ENCODE measurements around the gene KCNA2. TPM values are rescaled to one million over a fixed set of nuclear protein-coding genes. Genes with fewer than 3 reads are reported as not detected.

Gene KCNA2
- polyA plus RNA-seq, 1 experiment = not detected

GRCh38 chr1:110584045-110584444 lies 22.1 kb downstream of the KCNA2 start:
- CTCF ChIA-PET = no interaction called here
- TF ChIP-seq, protein P1, sequence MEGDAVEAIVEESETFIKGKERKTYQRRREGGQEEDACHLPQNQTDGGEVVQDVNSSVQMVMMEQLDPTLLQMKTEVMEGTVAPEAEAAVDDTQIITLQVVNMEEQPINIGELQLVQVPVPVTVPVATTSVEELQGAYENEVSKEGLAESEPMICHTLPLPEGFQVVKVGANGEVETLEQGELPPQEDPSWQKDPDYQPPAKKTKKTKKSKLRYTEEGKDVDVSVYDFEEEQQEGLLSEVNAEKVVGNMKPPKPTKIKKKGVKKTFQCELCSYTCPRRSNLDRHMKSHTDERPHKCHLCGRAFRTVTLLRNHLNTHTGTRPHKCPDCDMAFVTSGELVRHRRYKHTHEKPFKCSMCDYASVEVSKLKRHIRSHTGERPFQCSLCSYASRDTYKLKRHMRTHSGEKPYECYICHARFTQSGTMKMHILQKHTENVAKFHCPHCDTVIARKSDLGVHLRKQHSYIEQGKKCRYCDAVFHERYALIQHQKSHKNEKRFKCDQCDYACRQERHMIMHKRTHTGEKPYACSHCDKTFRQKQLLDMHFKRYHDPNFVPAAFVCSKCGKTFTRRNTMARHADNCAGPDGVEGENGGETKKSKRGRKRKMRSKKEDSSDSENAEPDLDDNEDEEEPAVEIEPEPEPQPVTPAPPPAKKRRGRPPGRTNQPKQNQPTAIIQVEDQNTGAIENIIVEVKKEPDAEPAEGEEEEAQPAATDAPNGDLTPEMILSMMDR (IDR thresholded peaks at IDR 0.05; ENCODE audit: low read depth, low read length) = no peak
- no peak overlapping the region for H3K27ac ChIP-seq (ENCODE audit: low read depth, low read length)
- H3K27me3 ChIP-seq (ENCODE audit: control insufficient read depth, insufficient read depth, low read length) = no peaks in the 10 kb centered on the region
- POLR2A ChIA-PET = no interaction called here
- DNase-seq (ENCODE audit: low read depth, low spot score) = no peak
- no peak overlapping the region for H3K4me3 ChIP-seq (ENCODE audit: low read depth, low read length)
- H3K9me3 ChIP-seq (ENCODE audit: control insufficient read depth, insufficient read depth, low read length) = no peaks in the 10 kb centered on the region

DNA sequence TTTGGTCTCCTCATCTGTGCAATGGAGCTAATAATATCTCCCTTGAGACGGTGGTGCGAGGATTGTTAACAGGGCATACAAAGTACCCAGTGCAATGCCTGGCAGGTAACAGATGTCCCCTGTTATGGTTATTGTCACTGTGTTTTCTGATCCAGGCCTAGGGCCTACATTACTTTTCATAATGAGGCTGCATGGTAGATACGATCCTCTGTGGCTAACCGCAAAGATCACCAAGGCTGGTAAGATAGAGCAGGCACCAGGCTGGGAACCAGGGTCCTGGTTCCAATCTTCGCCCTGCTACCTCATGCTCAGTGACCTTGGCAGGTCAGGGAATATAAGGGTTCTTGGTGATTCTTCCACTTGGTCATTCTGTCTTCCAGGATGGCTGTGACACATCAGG lies 22.7 kb downstream of the KCNA2 start:
- ChIA-PET CTCF (no interaction called here), POLR2A (no interaction called here)
- TF ChIP-seq, protein P1 (IDR thresholded peaks at IDR 0.05; ENCODE audit: low read depth, low read length) = no peak
- Histone ChIP-seq H3K4me3 (ENCODE audit: low read depth, low read length) (no peak overlapping the region), H3K9me3 (ENCODE audit: control insufficient read depth, insufficient read depth, low read length) (no peaks in the 10 kb centered on the region), H3K27me3 (ENCODE audit: control insufficient read depth, insufficient read depth, low read length) (no peaks in the 10 kb centered on the region), H3K27ac (ENCODE audit: low read depth, low read length) (no peak overlapping the region)
- DNase-seq (ENCODE audit: low read depth, low spot score) = no peak

DNA sequence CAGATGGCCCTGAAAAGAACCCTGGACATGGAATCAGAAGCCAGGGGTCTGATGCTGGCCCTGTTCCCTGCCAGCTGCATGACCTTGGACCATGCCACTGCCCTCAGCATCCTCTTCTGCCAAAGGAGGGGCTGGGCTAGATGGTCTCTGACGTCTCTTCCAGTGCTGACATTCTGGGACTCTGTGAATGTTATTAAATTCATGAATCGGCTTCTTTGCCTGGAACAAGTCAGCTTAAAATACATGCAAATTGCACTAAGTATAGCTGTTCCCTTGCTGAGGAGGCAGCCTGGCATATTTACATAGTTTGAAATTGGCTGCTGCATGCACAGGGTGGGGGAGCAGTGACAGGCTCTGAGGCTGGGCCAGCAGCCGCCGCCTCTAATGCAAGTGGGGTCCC lies 23.8 kb downstream of the KCNA2 start:
- DNase-seq (ENCODE audit: low read depth, low spot score) = no peak
- TF ChIP-seq, protein P1 (IDR thresholded peaks at IDR 0.05; ENCODE audit: low read depth, low read length) = no peak
- H3K27me3 ChIP-seq (ENCODE audit: control insufficient read depth, insufficient read depth, low read length) = no peaks in the 10 kb centered on the region
- H3K27ac ChIP-seq (ENCODE audit: low read depth, low read length) = no peak overlapping the region
- no peak overlapping the region for H3K4me3 ChIP-seq (ENCODE audit: low read depth, low read length)
- no peaks in the 10 kb centered on the region for H3K9me3 ChIP-seq (ENCODE audit: control insufficient read depth, insufficient read depth, low read length)
- POLR2A ChIA-PET = interaction anchor here (0.8 kb wide), 1 partner anchor 69 kb away, joined by 3 read pairs; no protein-coding TSS in a partner anchor
- CTCF ChIA-PET = no interaction called here

DNA sequence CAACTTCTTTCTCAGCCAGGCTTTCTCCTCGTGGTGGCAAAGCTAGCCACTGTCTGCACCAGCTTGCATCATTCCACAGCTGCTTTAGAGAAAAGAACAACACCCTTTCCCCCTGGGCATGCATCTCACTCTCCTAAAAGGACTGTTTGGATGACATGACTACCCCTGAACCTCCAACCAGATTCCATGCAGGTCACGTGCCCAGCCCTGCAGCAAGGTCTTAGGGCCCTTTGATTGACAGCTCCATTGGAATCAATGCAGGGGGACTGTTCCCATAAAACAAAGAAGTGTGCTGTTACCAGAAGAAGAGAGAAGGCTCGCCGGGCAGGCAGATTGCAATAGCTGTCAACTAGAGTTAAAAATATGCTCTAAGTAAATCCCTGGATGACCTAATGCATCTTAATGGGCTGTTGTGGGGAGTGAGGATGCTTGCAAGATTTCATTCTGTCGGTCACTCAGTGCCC lies 24.4 kb downstream of the KCNA2 start:
- ChIA-PET CTCF (no interaction called here), POLR2A (no interaction called here)
- Histone ChIP-seq H3K27me3 (ENCODE audit: control insufficient read depth, insufficient read depth, low read length) (no peaks in the 10 kb centered on the region), H3K27ac (ENCODE audit: low read depth, low read length) (no peak overlapping the region), H3K9me3 (ENCODE audit: control insufficient read depth, insufficient read depth, low read length) (no peaks in the 10 kb centered on the region), H3K4me3 (ENCODE audit: low read depth, low read length) (no peak overlapping the region)
- no peak for DNase-seq (ENCODE audit: low read depth, low spot score)
- TF ChIP-seq, protein P1 (IDR thresholded peaks at IDR 0.05; ENCODE audit: low read depth, low read length) = no peak

GRCh38 chr1:110580244-110580643 lies 25.9 kb downstream of the KCNA2 start:
- POLR2A ChIA-PET = no interaction called here
- no peak overlapping the region for H3K27ac ChIP-seq (ENCODE audit: low read depth, low read length)
- H3K27me3 ChIP-seq (ENCODE audit: control insufficient read depth, insufficient read depth, low read length) = no peaks in the 10 kb centered on the region
- CTCF ChIA-PET = no interaction called here
- no peaks in the 10 kb centered on the region for H3K9me3 ChIP-seq (ENCODE audit: control insufficient read depth, insufficient read depth, low read length)
- no peak overlapping the region for H3K4me3 ChIP-seq (ENCODE audit: low read depth, low read length)
- DNase-seq (ENCODE audit: low read depth, low spot score) = no peak
- TF ChIP-seq, protein P1 (IDR thresholded peaks at IDR 0.05; ENCODE audit: low read depth, low read length) = no peak

All from AG04450 (cell line).